Immature natural killer cell (primary cell): ENCODE results near the gene SDHD. TPM values are rescaled to one million over a fixed set of nuclear protein-coding genes. Genes with fewer than 3 reads are reported as not detected.
"Not testable (repeated sequence)": the region's sequence is repeated elsewhere in the genome, so short reads cannot be mapped to it uniquely, and the experiment has no call there.

ENCODE experiments used
- DNase-seq, 3 donors: peaks; one replicate each; pipeline ENCODE4 v3.0.0; 2022; ENCODE audit warnings: mixed read lengths in 1 of 3
- H3K27ac Mint-ChIP-seq, 6 donors: one replicate each; pipeline ENCODE4 v1.8.0; 2020; ENCODE audit warnings: mixed read lengths in 6 of 6, mild to moderate bottlenecking in 5 of 6, inconsistent platforms in 4 of 6, moderate library complexity in 3 of 6
- H3K27me3 Mint-ChIP-seq, 3 donors: one replicate each; pipeline ENCODE4 v1.8.0; 2020 to 2021; ENCODE audit warnings: low read depth in 3 of 3, mild to moderate bottlenecking in 3 of 3, mixed read lengths in 3 of 3, moderate library complexity in 3 of 3, inconsistent platforms in 1 of 3
- H3K36me3 Mint-ChIP-seq, 3 donors: one replicate each; pipeline ENCODE4 v1.8.0; 2020; ENCODE audit warnings: mixed read lengths in 3 of 3, inconsistent platforms in 2 of 3, mild to moderate bottlenecking in 2 of 3
- H3K4me1 Mint-ChIP-seq, 2 donors: one replicate each; pipeline ENCODE4 v1.8.0; 2020; ENCODE audit warnings: inconsistent platforms in 2 of 2, mild to moderate bottlenecking in 2 of 2, mixed read lengths in 2 of 2, moderate library complexity in 1 of 2
- H3K4me3 Mint-ChIP-seq, 5 donors: one replicate each; pipeline ENCODE4 v1.8.0; 2020; ENCODE audit warnings: mild to moderate bottlenecking in 5 of 5, mixed read lengths in 5 of 5, inconsistent platforms in 3 of 5, moderate library complexity in 3 of 5
- H3K9me3 Mint-ChIP-seq, 6 donors: one replicate each; pipeline ENCODE4 v1.8.0; 2020; ENCODE audit warnings: mild to moderate bottlenecking in 6 of 6, mixed read lengths in 6 of 6, inconsistent platforms in 4 of 6, moderate library complexity in 3 of 6
- polyA plus RNA-seq, 3 donors: library from polyadenylated mRNA; unstranded; fragments of 300-500 nt; fragmentation: Illumina TruSeq; gene quantifications; one replicate each; pipeline ENCODE4 v1.2.3, GENCODE V29; 2021

SDHD gene
- polyA plus RNA-seq, 3 donors from 2014 or later: 158 to 341 (median 192) TPM

GRCh38 chr11:112073941-112074811 lies 12.5 kb upstream of the SDHD start, which contains the start of the genes NKAPD1 and PIH1D2:
Gene NKAPD1, plus strand, starts transcription at chr11:112074299. Its CDS starts 1,276 bp downstream, at chr11:112075575.
Gene PIH1D2, minus strand, starts transcription at chr11:112074017. Its CDS starts 843 bp downstream, at chr11:112073174.
- Mint-ChIP-seq H3K4me3 (peak within 1 kb of the TSS; percentile 85 to 97 (median 93)), H3K4me1 (peaks cover 25 to 37% of the 10 kb centered on the region in 2 donors), H3K36me3 (peaks cover 4 to 16% (median 12%) of the 10 kb centered on the region in 3 donors), H3K27ac (peak within 1 kb of the TSS; percentile 81 to 96 (median 91)), H3K27me3 (peaks cover 10 to 15% (median 11%) of the 10 kb centered on the region in 3 donors), H3K9me3 (no peaks in the 10 kb centered on the region)
- peak; percentile 81 to 85 (median 84) for DNase-seq

- peak overlapping the region in 2 of 6 donors; percentile 10 to 67 for H3K27ac Mint-ChIP-seq
- no peak overlapping the region for H3K4me3 Mint-ChIP-seq
- peaks cover 29 to 31% of the 10 kb centered on the region in 2 donors for H3K4me1 Mint-ChIP-seq
- peaks cover 9 to 13% (median 10%) of the 10 kb centered on the region in 3 donors for H3K27me3 Mint-ChIP-seq
- no peaks in the 10 kb centered on the region for H3K9me3 Mint-ChIP-seq
- peaks cover 10 to 36% (median 23%) of the 10 kb centered on the region in 3 donors for H3K36me3 Mint-ChIP-seq
- DNase-seq: no peak
Observed at GRCh38 chr11:112082729-112083128, 3.9 kb upstream of the SDHD start.

GRCh38 chr11:112085822-112086421 lies 751 bp upstream of the SDHD start:
- Mint-ChIP-seq H3K27me3 (peaks cover 10 to 13% (median 11%) of the 10 kb centered on the region in 3 donors), H3K36me3 (peaks cover 20 to 43% (median 35%) of the 10 kb centered on the region in 3 donors), H3K9me3 (no peaks in the 10 kb centered on the region), H3K4me1 (peaks cover 47 to 53% of the 10 kb centered on the region in 2 donors), H3K4me3 (peak overlapping the region; percentile 92 to 100 (median 99)), H3K27ac (peak overlapping the region; percentile 92 to 99 (median 98))
- DNase-seq: no peak

- Mint-ChIP-seq H3K27ac (peak overlapping the region; percentile 92 to 99 (median 98)), H3K27me3 (peaks cover 10 to 13% (median 11%) of the 10 kb centered on the region in 3 donors), H3K4me1 (peaks cover 47 to 59% of the 10 kb centered on the region in 2 donors), H3K36me3 (peaks cover 23 to 55% (median 43%) of the 10 kb centered on the region in 3 donors), H3K9me3 (no peaks in the 10 kb centered on the region), H3K4me3 (peak overlapping the region; percentile 92 to 100 (median 99))
- DNase-seq: no peak
Observed at GRCh38 chr11:112087212-112087611, 539 bp downstream of the SDHD start.

- not testable (repeated sequence) for H3K9me3 Mint-ChIP-seq
- H3K36me3 Mint-ChIP-seq: peaks cover 29 to 45% (median 37%) of the 10 kb centered on the region in 3 donors
Observed at GRCh38 chr11:112095302-112095701, 8.6 kb downstream of the SDHD start.

GRCh38 chr11:112096194-112096593 lies 9.5 kb downstream of the SDHD start:
- no peak for DNase-seq
- Mint-ChIP-seq H3K27ac (no peak overlapping the region), H3K36me3 (peaks cover 26 to 39% (median 32%) of the 10 kb centered on the region in 3 donors), H3K27me3 (no peaks in the 10 kb centered on the region), H3K4me3 (no peak overlapping the region), H3K9me3 (no peaks in the 10 kb centered on the region), H3K4me1 (peaks cover 0 to 5% of the 10 kb centered on the region in 2 donors)

More at GRCh38 chr11:112095302-112095701, 8.6 kb downstream of the SDHD start:
- H3K27ac Mint-ChIP-seq, H3K27me3 Mint-ChIP-seq, H3K4me3 Mint-ChIP-seq, H3K4me1 Mint-ChIP-seq, DNase-seq: not testable (repeated sequence)

GRCh38 chr11:112097734-112098528 lies 11.3 kb downstream of the SDHD start:
- Mint-ChIP-seq H3K27me3 (no peaks in the 10 kb centered on the region), H3K9me3 (no peaks in the 10 kb centered on the region), H3K4me3 (no peak overlapping the region), H3K27ac (peak overlapping the region in 1 of 6 donors; percentile 7), H3K36me3 (peaks cover 15 to 26% (median 16%) of the 10 kb centered on the region in 3 donors), H3K4me1 (no peaks in the 10 kb centered on the region)
- DNase-seq: no peak

GRCh38 chr11:112100462-112100861 lies 13.8 kb downstream of the SDHD start:
- Mint-ChIP-seq H3K4me3 (no peak overlapping the region), H3K36me3 (peaks cover 11 to 18% (median 13%) of the 10 kb centered on the region in 3 donors), H3K27ac (no peak overlapping the region), H3K27me3 (no peaks in the 10 kb centered on the region), H3K9me3 (no peaks in the 10 kb centered on the region), H3K4me1 (no peaks in the 10 kb centered on the region)
- DNase-seq: no peak

- no peaks in the 10 kb centered on the region for H3K4me1 Mint-ChIP-seq
- no peaks in the 10 kb centered on the region for H3K9me3 Mint-ChIP-seq
- H3K36me3 Mint-ChIP-seq: peaks cover 2 to 3% (median 3%) of the 10 kb centered on the region in 3 donors
- H3K4me3 Mint-ChIP-seq: no peak overlapping the region
- H3K27me3 Mint-ChIP-seq: no peaks in the 10 kb centered on the region
- DNase-seq: no peak
- H3K27ac Mint-ChIP-seq: no peak overlapping the region
Observed at GRCh38 chr11:112103446-112103845, 16.8 kb downstream of the SDHD start.

- DNase-seq: no peak
- no peaks in the 10 kb centered on the region for H3K9me3 Mint-ChIP-seq
- H3K4me3 Mint-ChIP-seq: no peak overlapping the region
- H3K36me3 Mint-ChIP-seq: peaks cover 0 to 3% (median 0%) of the 10 kb centered on the region in 3 donors
- H3K27ac Mint-ChIP-seq: no peak overlapping the region
- no peaks in the 10 kb centered on the region for H3K27me3 Mint-ChIP-seq
- no peaks in the 10 kb centered on the region for H3K4me1 Mint-ChIP-seq
Observed at GRCh38 chr11:112106070-112106469, 19.4 kb downstream of the SDHD start.

GRCh38 chr11:112113539-112114457 lies 27.1 kb downstream of the SDHD start:
- Mint-ChIP-seq H3K27me3 (no peaks in the 10 kb centered on the region), H3K9me3 (no peaks in the 10 kb centered on the region)

GRCh38 chr11:112114460-112114859 lies 27.8 kb downstream of the SDHD start:
- H3K27ac Mint-ChIP-seq: no peak overlapping the region
- peaks cover 0 to 9% (median 3%) of the 10 kb centered on the region in 3 donors for H3K36me3 Mint-ChIP-seq
- H3K4me3 Mint-ChIP-seq: no peak overlapping the region
- DNase-seq: no peak
- H3K4me1 Mint-ChIP-seq: peaks cover 2 to 4% of the 10 kb centered on the region in 2 donors
- H3K27me3 Mint-ChIP-seq: no peaks in the 10 kb centered on the region
- no peaks in the 10 kb centered on the region for H3K9me3 Mint-ChIP-seq

More at GRCh38 chr11:112113539-112114457, 27.1 kb downstream of the SDHD start:
- peak overlapping the region in 1 of 5 donors; percentile 27 for H3K4me3 Mint-ChIP-seq
- peaks cover 0 to 6% (median 3%) of the 10 kb centered on the region in 3 donors for H3K36me3 Mint-ChIP-seq
- peak; percentile 45 to 60 (median 52) for DNase-seq
- H3K4me1 Mint-ChIP-seq: peaks cover 2 to 4% of the 10 kb centered on the region in 2 donors
- no peak overlapping the region for H3K27ac Mint-ChIP-seq
